NCI-H1930 (cell line): ENCODE measurements around the gene C13orf42.

Source experiments
- DNase-seq, 2 experiments: peaks; one replicate each; lab custom pipeline; 2025; lab: John Stamatoyannopoulos, UW

C13orf42 gene

GRCh38 chr13:51120873-51121272 is 9.8 kb upstream of the C13orf42 start:
- peak; percentile 28 to 36 for DNase-seq

DNA sequence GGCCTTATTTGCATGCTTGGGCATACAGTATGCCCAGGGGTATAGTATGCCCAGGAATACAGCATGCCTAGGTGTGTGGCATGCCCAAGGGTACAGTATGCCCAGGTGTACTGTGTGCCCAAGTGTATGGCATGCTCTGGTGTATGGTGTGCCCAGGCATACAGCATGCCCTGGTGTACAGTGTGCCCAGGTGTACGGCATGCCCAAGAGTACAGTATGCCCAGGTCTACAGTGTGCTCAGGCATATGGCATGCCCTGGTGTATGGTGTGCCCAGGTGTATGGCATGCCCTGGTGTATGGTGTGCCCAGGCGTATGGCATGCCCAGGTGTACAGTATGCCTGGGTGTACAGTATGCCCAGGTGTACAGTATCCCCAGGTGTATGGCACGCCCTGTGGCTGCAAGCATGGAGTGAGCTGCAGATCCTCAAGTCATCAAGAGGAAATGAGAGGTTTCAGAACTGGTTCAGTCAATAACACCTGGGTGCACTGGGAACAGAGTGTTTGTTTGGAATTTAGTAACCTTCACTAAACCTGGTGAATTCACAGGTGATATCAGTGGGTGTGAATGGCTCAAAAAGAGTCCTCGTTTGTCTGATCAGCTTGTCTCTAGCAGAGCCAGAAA is 7.8 kb upstream of the C13orf42 start:
- no peak for DNase-seq

DNA sequence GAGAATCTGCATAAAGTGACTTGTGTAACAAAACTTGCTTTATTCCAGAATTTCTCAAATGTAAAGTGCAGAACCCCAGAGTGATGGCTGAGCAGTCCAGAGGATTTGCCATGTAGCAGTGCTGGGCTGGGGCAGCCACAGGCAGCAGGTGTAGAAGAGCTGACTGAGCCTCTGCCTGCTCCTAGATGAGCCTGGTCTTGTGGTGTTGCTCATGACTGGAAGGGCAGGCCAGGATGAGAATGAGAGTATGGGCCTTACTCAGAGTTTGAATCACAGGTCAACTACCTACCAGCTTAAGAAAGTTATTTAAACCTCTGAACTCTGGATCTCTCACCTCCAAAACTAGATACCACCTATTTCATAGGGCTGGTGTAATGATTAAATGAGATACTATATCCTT is 2.9 kb upstream of the C13orf42 start:
- no peak for DNase-seq

DNA sequence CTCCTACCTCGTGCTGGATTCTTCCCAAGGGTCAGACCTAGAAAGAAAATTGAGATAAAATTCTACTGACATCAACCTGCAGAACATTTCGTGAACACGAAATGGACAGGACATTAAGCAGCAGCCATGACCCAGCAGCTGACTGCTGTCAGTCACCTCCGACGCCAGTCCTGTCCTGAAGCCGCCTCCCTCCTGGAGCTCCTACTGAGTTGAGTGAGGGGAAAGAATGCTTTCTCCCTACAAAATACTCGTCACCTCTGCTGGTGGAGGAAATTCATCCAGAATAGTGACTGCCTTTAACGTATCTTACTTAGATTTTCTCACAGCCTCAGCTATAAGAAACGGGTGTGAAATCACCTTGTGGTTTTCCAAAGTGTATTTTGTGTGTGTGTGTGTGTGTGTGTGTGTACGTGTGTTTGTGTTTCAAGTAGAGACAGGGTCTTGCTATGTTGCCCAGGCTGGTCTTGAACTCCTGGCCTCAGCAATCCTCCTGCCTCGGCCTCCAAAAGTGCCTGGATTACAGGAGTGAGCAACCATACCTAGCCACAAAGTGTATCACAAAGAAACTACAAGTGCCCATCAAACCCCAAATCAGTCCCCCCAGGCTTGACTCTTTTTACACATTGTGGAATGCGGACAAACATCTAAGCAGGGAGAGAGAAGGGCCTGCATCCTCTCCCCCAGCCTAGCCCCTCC is 2.3 kb upstream of the C13orf42 start:
- no peak for DNase-seq

GRCh38 chr13:51112771-51113170 is 1.7 kb upstream of the C13orf42 start:
- no peak for DNase-seq

- no peak for DNase-seq
Measured at GRCh38 chr13:51111997-51112396, 923 bp upstream of the C13orf42 start.

GRCh38 chr13:51107996-51108395 is 3.1 kb downstream of the C13orf42 start:
- DNase-seq, result no peak

GRCh38 chr13:51105046-51105445 is 6.0 kb downstream of the C13orf42 start:
- DNase-seq, result no peak

DNA sequence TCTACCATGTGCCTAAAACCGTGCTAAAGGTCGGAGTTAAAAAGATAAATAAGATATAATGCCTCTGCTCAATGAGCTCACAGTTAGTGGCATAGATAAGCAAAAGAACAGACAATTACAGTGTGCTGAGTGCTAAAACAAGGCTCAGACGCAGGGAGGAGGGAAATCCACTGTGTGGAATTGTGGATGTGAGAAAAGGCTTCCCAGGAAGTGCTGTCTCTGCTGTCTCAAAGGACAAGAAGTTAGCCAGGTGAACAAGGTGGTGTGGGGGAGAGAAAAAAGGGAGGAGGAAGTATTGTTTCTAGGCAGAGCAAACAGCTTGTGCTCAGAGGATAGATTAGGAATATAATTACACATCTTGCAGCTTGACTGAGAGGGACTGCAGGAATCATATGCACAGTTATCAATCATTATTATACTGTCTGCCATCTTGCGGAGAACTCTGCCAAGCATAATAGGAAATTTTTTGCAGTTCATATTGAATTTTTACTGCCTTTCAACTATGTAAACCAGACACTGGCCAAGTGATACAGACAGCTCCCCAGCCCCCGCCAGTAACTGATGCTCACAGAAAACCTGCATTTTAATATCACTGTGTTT is 9.3 kb downstream of the C13orf42 start:
- no peak for DNase-seq

DNA sequence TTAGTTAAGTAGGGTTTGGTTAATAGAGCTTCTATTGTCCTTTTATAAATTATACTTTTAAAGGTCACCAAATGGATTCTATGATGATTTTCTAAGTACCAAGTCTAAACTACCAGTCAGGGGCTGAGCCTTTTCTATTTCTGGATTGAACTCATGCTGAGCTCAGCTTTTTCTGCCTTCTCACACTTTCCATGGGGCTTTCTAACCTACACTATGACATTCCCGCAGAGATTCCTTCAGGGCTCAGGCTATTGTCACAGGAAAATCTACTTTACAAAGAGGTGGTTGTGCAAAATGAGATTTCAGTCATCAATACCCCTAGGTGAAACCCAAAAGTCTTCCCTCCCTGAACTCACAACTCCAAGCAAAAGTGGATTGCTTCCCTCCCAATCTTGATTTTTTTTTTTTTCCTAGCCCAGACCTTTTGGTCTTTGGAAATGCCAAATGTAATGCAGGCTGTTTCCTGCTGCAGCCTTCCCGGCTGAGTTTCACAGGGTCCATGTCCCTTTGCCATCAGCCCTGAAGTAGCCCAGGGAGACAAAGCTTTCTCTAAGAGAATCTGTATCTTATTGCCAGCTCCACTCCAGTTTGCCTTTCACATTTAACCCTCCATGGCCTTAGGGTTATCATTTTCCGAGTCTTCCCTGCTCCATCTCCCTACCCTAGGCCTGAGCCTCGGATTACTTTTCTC is 13.6 kb downstream of the C13orf42 start:
- no peak for DNase-seq

DNA sequence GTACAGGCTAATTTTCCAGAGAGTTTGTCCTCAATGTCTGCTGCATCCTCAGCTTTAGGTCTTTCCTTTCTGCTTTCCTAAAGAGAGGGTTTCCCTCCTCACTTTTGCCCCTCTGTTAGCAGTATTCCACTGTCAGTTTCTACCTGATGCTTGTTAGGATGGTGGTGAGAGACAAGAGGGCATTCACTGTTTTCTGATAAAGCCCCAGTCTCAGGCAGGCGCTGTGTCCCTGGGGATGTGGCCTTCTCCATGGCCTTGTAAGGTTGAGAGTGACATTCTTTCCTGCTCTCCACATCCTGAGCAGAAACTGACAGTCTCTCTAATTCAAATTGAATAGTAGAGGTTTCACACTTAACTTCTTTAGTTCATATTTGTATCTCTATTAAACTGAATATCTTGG is 14.9 kb downstream of the C13orf42 start:
- no peak for DNase-seq

- no peak for DNase-seq
Measured at GRCh38 chr13:51093574-51093973, 17.5 kb downstream of the C13orf42 start.

- no peak for DNase-seq
Measured at GRCh38 chr13:51091839-51092238, 19.2 kb downstream of the C13orf42 start.

- DNase-seq, result no peak
Measured at GRCh38 chr13:51083706-51084105, 27.4 kb downstream of the C13orf42 start.

DNA sequence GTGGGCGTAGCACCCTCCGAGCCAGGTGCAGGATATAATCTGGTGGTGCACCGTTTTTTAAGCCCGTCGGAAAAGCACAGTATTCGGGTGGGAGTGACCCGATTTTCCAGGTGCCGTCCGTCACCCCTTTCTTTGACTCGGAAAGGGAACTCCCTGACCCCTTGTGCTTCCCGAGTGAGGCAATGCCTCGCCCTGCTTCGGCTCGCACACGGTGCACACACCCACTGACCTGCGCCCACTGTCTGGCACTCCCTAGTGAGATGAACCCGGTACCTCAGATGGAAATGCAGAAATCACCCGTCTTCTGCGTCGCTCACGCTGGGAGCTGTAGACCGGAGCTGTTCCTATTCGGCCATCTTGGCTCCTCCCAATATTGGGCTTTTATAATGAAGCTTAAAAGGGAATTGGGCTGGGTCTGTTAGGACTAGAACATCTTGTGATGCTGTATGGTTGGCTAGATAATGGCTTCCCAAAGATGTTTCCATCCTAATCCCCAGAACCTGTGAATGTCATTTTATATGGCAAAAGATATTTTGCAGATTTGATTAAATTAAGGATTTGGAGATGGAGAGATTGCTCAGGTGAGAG is 30.5 kb downstream of the C13orf42 start:
- peak; percentile 8 to 30 for DNase-seq

GRCh38 chr13:51071493-51071892 is 39.6 kb downstream of the C13orf42 start:
- no peak for DNase-seq

GRCh38 chr13:51070005-51070649 is 40.9 kb downstream of the C13orf42 start:
- peak; percentile 65 to 83 for DNase-seq

DNA sequence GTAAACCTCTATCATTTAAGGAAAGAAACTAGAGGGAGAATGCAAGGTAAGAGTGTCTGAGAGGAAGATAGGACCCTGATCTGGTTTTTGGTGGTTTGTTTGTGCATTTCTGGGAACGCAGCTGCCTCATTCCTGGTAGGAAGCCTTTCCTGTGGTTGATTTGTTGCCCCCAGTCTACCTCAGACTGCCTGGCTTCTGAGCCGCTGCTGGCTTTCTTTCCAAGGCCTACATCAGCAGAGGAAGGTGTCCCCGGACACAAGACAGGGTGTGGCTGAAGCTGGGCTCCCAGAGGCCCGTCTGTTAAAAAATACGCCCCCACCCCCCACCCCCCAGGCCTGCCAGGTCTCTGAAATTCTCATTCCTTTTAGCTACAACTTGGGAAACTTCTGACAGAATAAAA is 42.6 kb downstream of the C13orf42 start:
- no peak for DNase-seq

DNA sequence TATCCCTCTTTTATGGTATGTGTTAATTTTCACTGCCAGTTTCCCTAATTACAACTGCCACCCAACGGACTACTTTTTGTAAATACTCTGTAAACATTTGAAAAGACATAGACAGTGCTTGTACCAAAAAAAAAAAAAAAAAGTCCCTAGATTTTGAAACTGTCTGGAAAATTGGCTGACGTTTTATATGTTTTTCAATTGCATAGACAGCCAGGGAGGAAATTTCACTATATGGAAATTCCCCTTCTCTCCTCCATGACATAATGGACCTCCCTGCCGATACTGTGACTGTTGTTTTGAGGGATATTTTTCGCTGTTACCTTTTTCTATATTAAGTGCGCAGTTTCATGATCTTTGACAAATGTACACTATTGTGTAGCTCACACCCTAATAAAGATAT is 43.4 kb downstream of the C13orf42 start:
- DNase-seq, result no peak

GRCh38 chr13:51067210-51067701 is 43.8 kb downstream of the C13orf42 start:
- no peak for DNase-seq

DNA sequence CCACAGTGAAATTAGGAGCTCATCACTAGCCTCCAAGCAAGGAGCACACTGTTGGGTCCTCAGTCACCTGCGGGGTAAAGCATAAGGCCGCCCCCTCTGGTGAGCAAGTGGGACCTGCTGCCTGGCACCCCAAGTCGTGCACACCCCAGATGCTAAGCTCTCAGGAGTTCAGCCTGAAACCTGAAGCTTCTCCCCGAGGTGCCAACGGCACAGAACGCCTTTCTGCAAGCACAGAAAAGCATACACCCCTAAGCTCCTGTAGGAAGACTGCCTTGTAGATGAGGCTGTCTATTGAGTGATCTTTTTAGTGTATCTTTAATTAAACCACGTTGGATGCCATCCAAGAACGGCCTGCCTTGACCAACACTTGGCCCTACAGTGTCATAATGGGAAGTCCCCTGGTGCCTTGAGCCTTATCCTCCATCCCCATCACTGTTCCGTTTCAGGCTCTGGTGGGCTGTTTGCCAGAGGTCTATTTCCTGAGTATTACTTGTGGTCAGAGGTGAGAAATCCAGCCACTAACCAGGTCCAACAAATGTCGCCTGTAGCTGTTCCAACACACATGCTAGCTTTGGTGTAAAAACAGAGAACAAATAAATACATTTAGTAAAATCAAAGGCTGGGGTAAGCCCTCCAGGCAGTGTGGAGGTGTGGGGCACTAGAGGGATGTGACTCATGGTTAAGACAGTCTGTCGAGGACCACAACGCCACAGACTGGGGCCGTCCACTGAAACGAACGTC is 44.8 kb downstream of the C13orf42 start:
- no peak for DNase-seq
